ENCODE data around the gene CKAP5. TPM values are rescaled to one million over a fixed set of nuclear protein-coding genes. Genes with fewer than 3 reads are reported as not detected.

Gene CKAP5
- total RNA-seq, 1 experiment from 2014 or later = 166 TPM

DNA sequence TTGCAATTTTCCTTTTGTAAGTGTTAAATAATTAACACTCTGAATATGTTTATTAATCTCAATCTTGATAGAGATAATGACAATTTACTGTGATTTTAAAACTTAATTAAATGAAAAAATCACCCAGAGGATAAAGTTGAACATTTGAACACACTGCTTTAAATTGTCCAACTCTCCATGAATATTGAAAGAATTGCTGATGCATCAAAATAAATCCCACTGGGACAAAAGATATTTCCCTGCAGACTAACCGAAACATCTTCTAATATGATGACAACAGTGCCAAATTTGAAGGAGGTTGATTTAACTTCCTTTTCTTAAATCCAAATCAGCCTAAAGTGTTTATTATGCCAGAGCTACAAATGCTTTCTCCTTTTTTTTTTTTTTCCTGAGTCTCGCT, 79.4 kb downstream of the CKAP5 start:
- H3K9me3 ChIP-seq (ENCODE audit: control insufficient read depth in 1 of 2, insufficient read depth in 1 of 2, low read depth in 1 of 2, low read length in 2 of 2) = no peaks in the 10 kb centered on the region
- H3K9me2 ChIP-seq (ENCODE audit: insufficient read depth) = no peaks in the 10 kb centered on the region
- POLR2A ChIA-PET = no interaction called here
- H3K27me3 ChIP-seq (ENCODE audit: insufficient read depth, low read length) = no peaks in the 10 kb centered on the region
- no TSS peak for BruUV-seq (replicated peaks)
- H3K9ac ChIP-seq (ENCODE audit: low read length) = no peak overlapping the region
- intact Hi-C loops (cut with micrococcal nuclease) = no loop called here
- H3K79me2 ChIP-seq (ENCODE audit: insufficient read depth, low read length) = no peaks in the 10 kb centered on the region
- H4K20me1 ChIP-seq (ENCODE audit: insufficient read depth) = no peaks in the 10 kb centered on the region
- CTCF ChIA-PET = no interaction called here
- no peak for ATAC-seq
- RAD21 ChIA-PET (ENCODE audit: low non-redundant PET in 1 of 2, low total read pairs in 2 of 2, uncharacterized antibody in 2 of 2, unreplicated experiment in 2 of 2) = no interaction called here
- no peak overlapping the region for H3K4me3 ChIP-seq (replicated peaks in 1 of 2; ENCODE audit: low read depth in 1 of 2, low read length in 2 of 2)
- DNase-seq (ENCODE audit: low read depth, low spot score) = no peak
- no peak overlapping the region for H3K27ac ChIP-seq (ENCODE audit: low read depth, low read length)
- H3K36me3 ChIP-seq (ENCODE audit: control insufficient read depth in 1 of 2, insufficient read depth in 2 of 2, low read length in 2 of 2) = peaks cover 45 to 71% of the 10 kb centered on the region in 2 experiments
- TF ChIP-seq RAD21 (IDR thresholded peaks at IDR 0.05; ENCODE audit: low read depth) (no peak), YY1 (IDR thresholded peaks at IDR 0.05; ENCODE audit: extremely low read depth, insufficient replicate concordance, low read depth, low read length) (no peak), CEBPB (IDR thresholded peaks at IDR 0.05; ENCODE audit: low read depth) (no peak), EGR1 (IDR thresholded peaks at IDR 0.05; ENCODE audit: low read depth) (no peak), MAX (IDR thresholded peaks at IDR 0.05) (no peak), SIN3A (IDR thresholded peaks at IDR 0.05; ENCODE audit: low read depth) (no peak), CBX3 (IDR thresholded peaks at IDR 0.05; ENCODE audit: low read depth) (no peak)
- TF ChIP-seq, protein P1, sequence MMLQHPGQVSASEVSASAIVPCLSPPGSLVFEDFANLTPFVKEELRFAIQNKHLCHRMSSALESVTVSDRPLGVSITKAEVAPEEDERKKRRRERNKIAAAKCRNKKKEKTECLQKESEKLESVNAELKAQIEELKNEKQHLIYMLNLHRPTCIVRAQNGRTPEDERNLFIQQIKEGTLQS (IDR thresholded peaks at IDR 0.05) = no peak
- TF ChIP-seq, protein P2, sequence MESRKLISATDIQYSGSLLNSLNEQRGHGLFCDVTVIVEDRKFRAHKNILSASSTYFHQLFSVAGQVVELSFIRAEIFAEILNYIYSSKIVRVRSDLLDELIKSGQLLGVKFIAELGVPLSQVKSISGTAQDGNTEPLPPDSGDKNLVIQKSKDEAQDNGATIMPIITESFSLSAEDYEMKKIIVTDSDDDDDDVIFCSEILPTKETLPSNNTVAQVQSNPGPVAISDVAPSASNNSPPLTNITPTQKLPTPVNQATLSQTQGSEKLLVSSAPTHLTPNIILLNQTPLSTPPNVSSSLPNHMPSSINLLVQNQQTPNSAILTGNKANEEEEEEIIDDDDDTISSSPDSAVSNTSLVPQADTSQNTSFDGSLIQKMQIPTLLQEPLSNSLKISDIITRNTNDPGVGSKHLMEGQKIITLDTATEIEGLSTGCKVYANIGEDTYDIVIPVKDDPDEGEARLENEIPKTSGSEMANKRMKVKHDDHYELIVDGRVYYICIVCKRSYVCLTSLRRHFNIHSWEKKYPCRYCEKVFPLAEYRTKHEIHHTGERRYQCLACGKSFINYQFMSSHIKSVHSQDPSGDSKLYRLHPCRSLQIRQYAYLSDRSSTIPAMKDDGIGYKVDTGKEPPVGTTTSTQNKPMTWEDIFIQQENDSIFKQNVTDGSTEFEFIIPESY (IDR thresholded peaks at IDR 0.05; ENCODE audit: extremely low read depth, insufficient replicate concordance, low read length) = no peak
- H2AFZ ChIP-seq (ENCODE audit: low read depth, low read length, poor library complexity, severe bottlenecking) = no peak overlapping the region
- H3K4me1 ChIP-seq (ENCODE audit: control insufficient read depth in 1 of 2, insufficient read depth in 2 of 2, low read length in 2 of 2) = no peaks in the 10 kb centered on the region
- no peak overlapping the region for H3K4me2 ChIP-seq (ENCODE audit: low read length)
